ENCODE results near the gene NHERF2.

The NHERF2 gene

GRCh38 chr16:2063861-2064260, 37.2 kb downstream of the NHERF2 start:
- DNase-seq: no peak

GRCh38 chr16:2064368-2064945, 37.8 kb downstream of the NHERF2 start:
- DNase-seq: no peak

- no peak for DNase-seq
Measured at GRCh38 chr16:2066139-2066538, 39.4 kb downstream of the NHERF2 start.

- no peak for DNase-seq
Measured at GRCh38 chr16:2070576-2071453, 44.1 kb downstream of the NHERF2 start.

- no peak for DNase-seq
Measured at GRCh38 chr16:2071454-2072202, 44.9 kb downstream of the NHERF2 start.

GRCh38 chr16:2072926-2073325, 46.2 kb downstream of the NHERF2 start:
- no peak for DNase-seq

- no peak for DNase-seq
Measured at GRCh38 chr16:2074071-2074470, 47.4 kb downstream of the NHERF2 start.

GRCh38 chr16:2075631-2076030, 48.9 kb downstream of the NHERF2 start:
- DNase-seq: no peak

- DNase-seq: no peak
Measured at GRCh38 chr16:2076072-2076865, 49.6 kb downstream of the NHERF2 start.

GRCh38 chr16:2077016-2077415, 50.3 kb downstream of the NHERF2 start:
- DNase-seq: no peak

GRCh38 chr16:2077696-2078095, 51.0 kb downstream of the NHERF2 start:
- DNase-seq: no peak

GRCh38 chr16:2078096-2078495, 51.4 kb downstream of the NHERF2 start:
- no peak for DNase-seq

GRCh38 chr16:2078691-2079090, 52.0 kb downstream of the NHERF2 start:
- DNase-seq: no peak

GRCh38 chr16:2079311-2079800, 52.7 kb downstream of the NHERF2 start:
- no peak for DNase-seq

- no peak for DNase-seq
Measured at GRCh38 chr16:2079991-2080390, 53.3 kb downstream of the NHERF2 start.

GRCh38 chr16:2081201-2082084, 54.7 kb downstream of the NHERF2 start:
- no peak for DNase-seq

- DNase-seq: no peak
Measured at GRCh38 chr16:2082171-2082982, 55.7 kb downstream of the NHERF2 start.

GRCh38 chr16:2082983-2083364, 56.3 kb downstream of the NHERF2 start:
- DNase-seq: no peak

GRCh38 chr16:2083409-2083808, 56.7 kb downstream of the NHERF2 start:
- no peak for DNase-seq

- no peak for DNase-seq
Measured at GRCh38 chr16:2083876-2084780, 57.4 kb downstream of the NHERF2 start.

All from NCI-H82 (cell line).